HEK293 (cell line): ENCODE results near the gene MEX3C.

Experiments
- BCL11A ChIP-seq: fragments of 450-650 bp; formaldehyde crosslinking; IDR thresholded peaks from 2 replicates; pipeline ENCODE4 v1.5.1; 2016; ENCODE audit warnings: low read depth, missing biosample characterization, missing genetic modification characterization
- GLI4 ChIP-seq: fragments of 450-650 bp; formaldehyde crosslinking; IDR thresholded peaks from 2 replicates; pipeline ENCODE4 v1.5.1; 2016; ENCODE audit warnings: missing biosample characterization, missing genetic modification characterization
- KLF8 ChIP-seq: fragments of 450-650 bp; formaldehyde crosslinking; IDR thresholded peaks from 2 replicates; pipeline ENCODE4 v1.5.1; 2016; ENCODE audit warnings: missing biosample characterization, missing genetic modification characterization
- ZBTB17 ChIP-seq: fragments of 450-650 bp; formaldehyde crosslinking; IDR thresholded peaks from 2 replicates; pipeline ENCODE4 v1.5.1; 2016; ENCODE audit warnings: missing biosample characterization, missing genetic modification characterization
- ZBTB7A ChIP-seq: fragments of 450-650 bp; formaldehyde crosslinking; IDR thresholded peaks from 2 replicates; pipeline ENCODE4 v1.5.1; 2016; ENCODE audit warnings: low read depth, missing biosample characterization, missing genetic modification characterization
- ZNF146 ChIP-seq: fragments of 450-650 bp; formaldehyde crosslinking; IDR thresholded peaks from 2 replicates; pipeline ENCODE4 v1.5.1; 2016; ENCODE audit warnings: missing biosample characterization, missing genetic modification characterization
- ZNF2 ChIP-seq: fragments of 450-650 bp; formaldehyde crosslinking; IDR thresholded peaks from 2 replicates; pipeline ENCODE4 v1.5.1; 2016; ENCODE audit warnings: missing biosample characterization, missing genetic modification characterization
- ZNF211 ChIP-seq: fragments of 450-650 bp; formaldehyde crosslinking; IDR thresholded peaks from 2 replicates; pipeline ENCODE4 v1.5.1; 2016; ENCODE audit warnings: low read depth, missing biosample characterization, missing genetic modification characterization
- ZNF266 ChIP-seq: fragments of 450-650 bp; formaldehyde crosslinking; IDR thresholded peaks from 2 replicates; pipeline ENCODE4 v1.5.1; 2016; ENCODE audit warnings: missing biosample characterization, missing genetic modification characterization, low read depth
- ZNF501 ChIP-seq: fragments of 450-650 bp; formaldehyde crosslinking; IDR thresholded peaks from 2 replicates; pipeline ENCODE4 v1.5.1; 2016; ENCODE audit warnings: missing biosample characterization, missing genetic modification characterization
- TF ChIP-seq, protein P1 (sequence below): fragments of 450-650 bp; formaldehyde crosslinking; IDR thresholded peaks from 2 replicates; pipeline ENCODE4 v1.5.1; 2016; ENCODE audit warnings: missing biosample characterization, missing genetic modification characterization
- TF ChIP-seq, protein P2 (sequence below): fragments of 450-650 bp; formaldehyde crosslinking; IDR thresholded peaks from 2 replicates; pipeline ENCODE4 v1.5.1; 2016; ENCODE audit warnings: missing biosample characterization, missing genetic modification characterization
- TF ChIP-seq, protein P3 (sequence below): fragments of 450-650 bp; formaldehyde crosslinking; IDR thresholded peaks from 2 replicates; pipeline ENCODE4 v1.5.1; 2016; ENCODE audit warnings: missing biosample characterization, missing genetic modification characterization
- TF ChIP-seq, protein P4 (sequence below): fragments of 450-650 bp; formaldehyde crosslinking; IDR thresholded peaks from 2 replicates; pipeline ENCODE4 v1.5.1; 2017; ENCODE audit warnings: missing biosample characterization, missing genetic modification characterization

DNA sequence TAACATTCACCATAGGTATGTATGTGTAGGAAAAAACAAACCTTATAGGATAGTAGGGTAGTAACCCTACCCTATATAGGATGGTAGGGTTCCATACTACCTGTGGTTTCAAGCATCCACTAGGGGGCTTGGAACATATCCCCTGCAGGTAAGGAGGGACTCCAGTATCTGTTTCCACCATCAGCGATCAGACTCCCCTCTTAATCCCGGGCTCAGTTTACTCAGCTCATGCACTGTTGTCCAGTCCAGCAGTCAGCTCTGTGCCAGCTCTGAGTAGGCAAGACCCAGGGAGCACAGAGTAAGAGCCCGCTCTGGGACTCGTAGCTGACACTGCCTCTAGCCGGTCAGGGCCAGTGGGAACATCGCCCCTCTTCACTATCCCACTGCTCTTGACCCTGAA is 61.7 kb downstream of the MEX3C start:
- TF ChIP-seq ZBTB7A (tag by site-specific recombination) = no peak
- TF ChIP-seq, protein P1, sequence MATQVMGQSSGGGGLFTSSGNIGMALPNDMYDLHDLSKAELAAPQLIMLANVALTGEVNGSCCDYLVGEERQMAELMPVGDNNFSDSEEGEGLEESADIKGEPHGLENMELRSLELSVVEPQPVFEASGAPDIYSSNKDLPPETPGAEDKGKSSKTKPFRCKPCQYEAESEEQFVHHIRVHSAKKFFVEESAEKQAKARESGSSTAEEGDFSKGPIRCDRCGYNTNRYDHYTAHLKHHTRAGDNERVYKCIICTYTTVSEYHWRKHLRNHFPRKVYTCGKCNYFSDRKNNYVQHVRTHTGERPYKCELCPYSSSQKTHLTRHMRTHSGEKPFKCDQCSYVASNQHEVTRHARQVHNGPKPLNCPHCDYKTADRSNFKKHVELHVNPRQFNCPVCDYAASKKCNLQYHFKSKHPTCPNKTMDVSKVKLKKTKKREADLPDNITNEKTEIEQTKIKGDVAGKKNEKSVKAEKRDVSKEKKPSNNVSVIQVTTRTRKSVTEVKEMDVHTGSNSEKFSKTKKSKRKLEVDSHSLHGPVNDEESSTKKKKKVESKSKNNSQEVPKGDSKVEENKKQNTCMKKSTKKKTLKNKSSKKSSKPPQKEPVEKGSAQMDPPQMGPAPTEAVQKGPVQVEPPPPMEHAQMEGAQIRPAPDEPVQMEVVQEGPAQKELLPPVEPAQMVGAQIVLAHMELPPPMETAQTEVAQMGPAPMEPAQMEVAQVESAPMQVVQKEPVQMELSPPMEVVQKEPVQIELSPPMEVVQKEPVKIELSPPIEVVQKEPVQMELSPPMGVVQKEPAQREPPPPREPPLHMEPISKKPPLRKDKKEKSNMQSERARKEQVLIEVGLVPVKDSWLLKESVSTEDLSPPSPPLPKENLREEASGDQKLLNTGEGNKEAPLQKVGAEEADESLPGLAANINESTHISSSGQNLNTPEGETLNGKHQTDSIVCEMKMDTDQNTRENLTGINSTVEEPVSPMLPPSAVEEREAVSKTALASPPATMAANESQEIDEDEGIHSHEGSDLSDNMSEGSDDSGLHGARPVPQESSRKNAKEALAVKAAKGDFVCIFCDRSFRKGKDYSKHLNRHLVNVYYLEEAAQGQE (tag by site-specific recombination) = no peak
- TF ChIP-seq, protein P2, sequence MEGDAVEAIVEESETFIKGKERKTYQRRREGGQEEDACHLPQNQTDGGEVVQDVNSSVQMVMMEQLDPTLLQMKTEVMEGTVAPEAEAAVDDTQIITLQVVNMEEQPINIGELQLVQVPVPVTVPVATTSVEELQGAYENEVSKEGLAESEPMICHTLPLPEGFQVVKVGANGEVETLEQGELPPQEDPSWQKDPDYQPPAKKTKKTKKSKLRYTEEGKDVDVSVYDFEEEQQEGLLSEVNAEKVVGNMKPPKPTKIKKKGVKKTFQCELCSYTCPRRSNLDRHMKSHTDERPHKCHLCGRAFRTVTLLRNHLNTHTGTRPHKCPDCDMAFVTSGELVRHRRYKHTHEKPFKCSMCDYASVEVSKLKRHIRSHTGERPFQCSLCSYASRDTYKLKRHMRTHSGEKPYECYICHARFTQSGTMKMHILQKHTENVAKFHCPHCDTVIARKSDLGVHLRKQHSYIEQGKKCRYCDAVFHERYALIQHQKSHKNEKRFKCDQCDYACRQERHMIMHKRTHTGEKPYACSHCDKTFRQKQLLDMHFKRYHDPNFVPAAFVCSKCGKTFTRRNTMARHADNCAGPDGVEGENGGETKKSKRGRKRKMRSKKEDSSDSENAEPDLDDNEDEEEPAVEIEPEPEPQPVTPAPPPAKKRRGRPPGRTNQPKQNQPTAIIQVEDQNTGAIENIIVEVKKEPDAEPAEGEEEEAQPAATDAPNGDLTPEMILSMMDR (tag by site-specific recombination) = peak; percentile 40; the same call in 1 of the 2 replicates
- no peak for TF ChIP-seq ZNF2
- TF ChIP-seq ZNF501 (tag by site-specific recombination) = no peak
- no peak for TF ChIP-seq KLF8
- no peak for TF ChIP-seq GLI4
- TF ChIP-seq ZNF211 (tag by site-specific recombination) = no peak
- no peak for TF ChIP-seq ZNF146 (tag by site-specific recombination)
- TF ChIP-seq, protein P3, sequence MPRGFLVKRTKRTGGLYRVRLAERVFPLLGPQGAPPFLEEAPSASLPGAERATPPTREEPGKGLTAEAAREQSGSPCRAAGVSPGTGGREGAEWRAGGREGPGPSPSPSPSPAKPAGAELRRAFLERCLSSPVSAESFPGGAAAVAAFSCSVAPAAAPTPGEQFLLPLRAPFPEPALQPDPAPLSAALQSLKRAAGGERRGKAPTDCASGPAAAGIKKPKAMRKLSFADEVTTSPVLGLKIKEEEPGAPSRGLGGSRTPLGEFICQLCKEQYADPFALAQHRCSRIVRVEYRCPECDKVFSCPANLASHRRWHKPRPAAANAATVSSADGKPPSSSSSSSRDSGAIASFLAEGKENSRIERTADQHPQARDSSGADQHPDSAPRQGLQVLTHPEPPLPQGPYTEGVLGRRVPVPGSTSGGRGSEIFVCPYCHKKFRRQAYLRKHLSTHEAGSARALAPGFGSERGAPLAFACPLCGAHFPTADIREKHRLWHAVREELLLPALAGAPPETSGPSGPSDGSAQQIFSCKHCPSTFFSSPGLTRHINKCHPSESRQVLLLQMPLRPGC (tag by site-specific recombination) = no peak
- TF ChIP-seq, protein P4, sequence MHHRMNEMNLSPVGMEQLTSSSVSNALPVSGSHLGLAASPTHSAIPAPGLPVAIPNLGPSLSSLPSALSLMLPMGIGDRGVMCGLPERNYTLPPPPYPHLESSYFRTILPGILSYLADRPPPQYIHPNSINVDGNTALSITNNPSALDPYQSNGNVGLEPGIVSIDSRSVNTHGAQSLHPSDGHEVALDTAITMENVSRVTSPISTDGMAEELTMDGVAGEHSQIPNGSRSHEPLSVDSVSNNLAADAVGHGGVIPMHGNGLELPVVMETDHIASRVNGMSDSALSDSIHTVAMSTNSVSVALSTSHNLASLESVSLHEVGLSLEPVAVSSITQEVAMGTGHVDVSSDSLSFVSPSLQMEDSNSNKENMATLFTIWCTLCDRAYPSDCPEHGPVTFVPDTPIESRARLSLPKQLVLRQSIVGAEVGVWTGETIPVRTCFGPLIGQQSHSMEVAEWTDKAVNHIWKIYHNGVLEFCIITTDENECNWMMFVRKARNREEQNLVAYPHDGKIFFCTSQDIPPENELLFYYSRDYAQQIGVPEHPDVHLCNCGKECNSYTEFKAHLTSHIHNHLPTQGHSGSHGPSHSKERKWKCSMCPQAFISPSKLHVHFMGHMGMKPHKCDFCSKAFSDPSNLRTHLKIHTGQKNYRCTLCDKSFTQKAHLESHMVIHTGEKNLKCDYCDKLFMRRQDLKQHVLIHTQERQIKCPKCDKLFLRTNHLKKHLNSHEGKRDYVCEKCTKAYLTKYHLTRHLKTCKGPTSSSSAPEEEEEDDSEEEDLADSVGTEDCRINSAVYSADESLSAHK = no peak
- TF ChIP-seq ZNF266 (tag by site-specific recombination) = no peak
- no peak for TF ChIP-seq BCL11A
- no peak for TF ChIP-seq ZBTB17
